AG09309 (cell line): ENCODE measurements around the gene MYO3B.

ENCODE experiments used
- DNase-seq: peaks from one replicate; pipeline ENCODE4 v3.0.0-alpha.2; 2010; ENCODE audit warnings: low read depth
- H3K4me3 ChIP-seq: 2 replicates; pipeline ENCODE4 v1.5.1; 2011; ENCODE audit warnings: mild to moderate bottlenecking, low read depth, low read length, moderate library complexity; ENCODE audit not compliant: control insufficient read depth
- TF ChIP-seq, protein P1 (sequence below): IDR thresholded peaks from 2 replicates; pipeline ENCODE4 v1.5.1; 2011; ENCODE audit warnings: mild to moderate bottlenecking, low read depth, low read length, inconsistent platforms; ENCODE audit not compliant: insufficient read depth, control insufficient read depth; ENCODE audit errors: missing control alignments

MYO3B gene

DNA sequence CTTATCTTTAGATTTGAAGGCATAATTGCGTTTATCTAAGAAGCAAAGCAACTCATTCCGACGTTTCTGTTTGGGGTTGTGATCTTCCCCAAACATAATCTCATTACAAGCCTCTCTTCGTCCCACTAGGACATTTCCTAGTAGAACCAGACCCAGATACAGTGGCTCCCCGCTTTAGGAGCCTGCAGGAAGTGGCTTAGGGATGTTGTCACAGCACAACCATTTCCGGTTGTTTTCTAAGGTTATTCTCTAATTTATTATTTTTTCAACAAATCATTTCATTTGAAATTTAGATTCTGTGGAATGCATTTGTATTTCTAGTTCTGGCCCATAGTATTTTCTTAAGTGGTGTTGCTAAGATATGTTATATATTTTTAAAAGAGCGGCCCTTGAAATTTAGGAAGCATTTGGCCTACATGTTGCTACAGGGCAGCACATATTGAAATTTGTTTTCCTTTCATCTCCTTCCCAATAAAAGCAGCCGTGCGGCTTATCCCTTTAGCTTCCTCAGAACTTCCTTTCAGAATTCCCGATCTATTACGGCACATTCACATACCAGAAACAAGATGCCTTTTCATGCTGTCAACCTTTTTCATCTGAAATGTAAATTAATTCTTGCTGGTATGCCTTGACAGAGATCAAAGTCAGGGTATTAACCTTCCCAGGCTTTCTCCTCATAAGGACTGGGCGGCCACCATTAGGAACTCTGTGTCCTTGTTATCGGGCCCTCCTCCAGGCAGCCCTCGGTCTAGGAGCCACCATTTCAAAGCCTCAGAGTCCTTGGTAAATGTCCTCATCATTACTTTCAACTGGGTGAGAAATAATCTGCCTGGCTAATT is 326.2 kb downstream of the MYO3B start:
- no peak for DNase-seq
- H3K4me3 ChIP-seq: no peak overlapping the region
- TF ChIP-seq, protein P1, sequence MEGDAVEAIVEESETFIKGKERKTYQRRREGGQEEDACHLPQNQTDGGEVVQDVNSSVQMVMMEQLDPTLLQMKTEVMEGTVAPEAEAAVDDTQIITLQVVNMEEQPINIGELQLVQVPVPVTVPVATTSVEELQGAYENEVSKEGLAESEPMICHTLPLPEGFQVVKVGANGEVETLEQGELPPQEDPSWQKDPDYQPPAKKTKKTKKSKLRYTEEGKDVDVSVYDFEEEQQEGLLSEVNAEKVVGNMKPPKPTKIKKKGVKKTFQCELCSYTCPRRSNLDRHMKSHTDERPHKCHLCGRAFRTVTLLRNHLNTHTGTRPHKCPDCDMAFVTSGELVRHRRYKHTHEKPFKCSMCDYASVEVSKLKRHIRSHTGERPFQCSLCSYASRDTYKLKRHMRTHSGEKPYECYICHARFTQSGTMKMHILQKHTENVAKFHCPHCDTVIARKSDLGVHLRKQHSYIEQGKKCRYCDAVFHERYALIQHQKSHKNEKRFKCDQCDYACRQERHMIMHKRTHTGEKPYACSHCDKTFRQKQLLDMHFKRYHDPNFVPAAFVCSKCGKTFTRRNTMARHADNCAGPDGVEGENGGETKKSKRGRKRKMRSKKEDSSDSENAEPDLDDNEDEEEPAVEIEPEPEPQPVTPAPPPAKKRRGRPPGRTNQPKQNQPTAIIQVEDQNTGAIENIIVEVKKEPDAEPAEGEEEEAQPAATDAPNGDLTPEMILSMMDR: no peak

DNA sequence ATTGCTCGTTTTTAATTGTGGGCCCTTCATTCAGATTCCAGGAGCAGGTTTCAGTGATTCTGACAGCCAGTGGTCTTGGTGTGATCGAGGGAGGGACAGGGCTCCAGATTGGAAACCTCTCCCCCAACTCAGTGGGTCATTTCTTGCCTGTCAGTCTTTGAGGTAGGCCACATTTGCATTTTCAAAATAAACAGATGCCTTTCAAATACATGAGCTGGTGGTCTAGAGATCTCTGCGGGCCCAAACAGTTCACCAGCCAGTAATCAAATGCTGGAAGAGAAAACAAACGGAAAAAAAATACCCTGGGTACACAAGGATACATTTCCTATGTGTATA is 326.8 kb downstream of the MYO3B start:
- TF ChIP-seq, protein P1: no peak
- DNase-seq: no peak
- no peak overlapping the region for H3K4me3 ChIP-seq

DNA sequence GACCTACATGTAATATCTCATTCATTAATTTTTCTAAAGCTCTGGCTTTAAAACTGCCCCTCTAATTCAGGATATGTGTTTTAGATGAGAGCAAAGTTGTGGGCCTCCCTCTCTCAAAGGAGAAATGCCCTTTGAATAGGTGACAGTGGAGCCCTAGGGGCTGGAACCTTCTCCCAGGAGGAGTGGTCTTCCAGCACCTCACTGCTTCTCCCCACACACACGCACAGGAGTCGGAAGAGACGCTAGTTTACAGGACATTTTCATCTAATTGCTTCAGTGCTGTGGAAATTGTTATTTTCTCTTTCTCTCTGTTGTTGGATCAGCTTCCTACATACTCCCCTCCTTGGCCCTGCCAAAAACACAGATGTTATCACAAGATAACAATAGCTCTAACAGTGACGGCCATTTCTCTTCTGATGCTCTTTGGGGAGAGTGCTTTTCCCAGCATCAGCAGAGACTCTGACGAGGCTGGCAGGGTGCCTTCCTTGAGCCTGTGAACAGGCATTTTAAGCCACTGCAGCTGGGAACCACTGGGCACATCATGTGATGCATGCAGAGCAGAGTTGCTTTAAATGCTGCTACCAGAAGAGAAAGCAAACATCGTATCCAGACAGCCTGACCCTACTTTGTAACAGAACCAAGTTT is 327.8 kb downstream of the MYO3B start:
- DNase-seq: no peak
- TF ChIP-seq, protein P1: no peak
- no peak overlapping the region for H3K4me3 ChIP-seq

DNA sequence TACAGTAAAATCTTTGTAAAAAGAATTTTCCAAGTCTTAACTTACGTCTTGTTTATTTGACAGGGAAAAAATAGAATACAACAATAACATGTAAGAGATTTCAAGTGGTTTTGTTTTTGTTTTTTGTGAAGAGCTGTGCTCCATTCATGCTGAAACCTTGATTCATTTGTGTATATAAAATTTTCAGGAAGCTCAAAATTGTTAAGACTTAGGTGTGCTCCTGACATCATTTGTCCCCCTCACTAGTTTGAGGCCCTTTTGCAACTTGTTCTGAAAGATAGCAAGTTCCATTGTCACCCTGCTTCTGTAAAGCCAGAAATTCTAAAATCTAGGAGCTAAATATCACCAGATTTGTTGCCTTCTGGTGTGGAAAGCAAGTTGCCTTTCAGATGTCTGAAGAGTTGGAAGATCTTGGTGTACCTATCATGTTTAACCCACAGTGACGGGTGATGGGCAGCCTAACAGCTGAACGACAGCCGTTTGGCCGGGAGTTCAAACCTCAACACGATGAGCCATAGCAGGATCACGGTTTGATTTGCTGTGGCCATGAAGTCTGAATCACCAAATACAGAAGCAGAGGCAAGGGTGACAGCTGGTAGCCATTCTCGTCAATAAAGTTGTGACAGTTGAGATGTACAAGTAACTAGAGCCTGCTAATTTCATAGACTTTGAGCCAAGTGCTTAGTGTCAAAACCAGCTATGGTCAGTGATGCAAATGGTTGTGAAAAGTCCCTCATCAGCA is 331.7 kb downstream of the MYO3B start:
- TF ChIP-seq, protein P1: no peak
- no peak for DNase-seq
- H3K4me3 ChIP-seq: no peak overlapping the region

DNA sequence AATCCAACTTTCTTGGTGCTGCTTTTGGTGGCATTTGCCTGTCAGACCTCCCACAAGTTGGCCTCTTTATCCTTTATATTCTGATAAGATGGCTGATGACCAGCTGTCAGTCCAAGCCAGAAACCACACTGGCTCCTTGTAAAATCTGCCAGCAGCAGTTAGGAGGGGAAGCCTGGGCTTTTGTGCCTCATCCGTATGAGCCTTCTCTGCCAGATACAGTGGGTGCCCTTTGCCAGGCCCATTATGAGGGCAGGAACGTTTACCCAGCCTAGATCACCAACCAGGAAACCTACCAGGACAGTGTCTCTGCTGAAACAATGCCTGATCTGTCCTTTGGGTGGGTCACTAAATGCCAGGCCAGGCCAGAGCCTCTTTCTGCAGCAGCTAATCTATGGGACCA is 334.3 kb downstream of the MYO3B start:
- no peak overlapping the region for H3K4me3 ChIP-seq
- no peak for DNase-seq
- TF ChIP-seq, protein P1: no peak

DNA sequence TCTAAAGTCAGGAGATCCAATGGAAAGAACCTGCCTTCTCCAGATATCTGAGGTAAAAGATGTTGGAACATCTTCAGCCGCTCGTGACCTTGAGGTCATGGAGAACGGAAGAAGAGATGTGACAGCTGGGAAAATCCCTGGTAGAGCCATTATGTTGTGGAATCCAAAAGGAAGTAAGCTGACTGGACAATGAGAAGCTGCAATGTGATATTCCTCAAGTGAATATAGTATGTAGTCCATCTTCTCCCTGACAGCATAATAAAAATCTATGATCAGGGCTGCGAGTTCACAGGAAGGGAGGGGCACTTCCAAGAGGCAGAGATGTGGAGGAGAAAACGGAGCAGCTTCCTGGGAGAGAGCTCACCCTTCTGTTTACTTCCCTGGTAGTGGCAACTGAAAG is 336.2 kb downstream of the MYO3B start:
- DNase-seq: no peak
- TF ChIP-seq, protein P1: no peak
- H3K4me3 ChIP-seq: no peak overlapping the region
